Activated CD8-positive, alpha-beta memory T cell treated with anti-CD3 and anti-CD28 coated beads, Interleukin-2, amount 10 ng/mL, durations not matched to agents 7 days and 5 days (primary cell): Measurements from ENCODE around the gene SLC25A25. TPM values are rescaled to one million over a fixed set of nuclear protein-coding genes. Genes with fewer than 3 reads are reported as not detected.

Source experiments
- ATAC-seq: fragments of 150-1000 bp; cut with Tn5 transposase; one replicate; pipeline ENCODE4 v1.10.0; 2021; ENCODE audit warnings: moderate library complexity
- CTCF ChIA-PET: fragments of 350-600 bp; sonication (Branson Sonifier 250); formaldehyde crosslinking; loops from one replicate; lab custom pipeline; 2021; ENCODE audit warnings: antibody characterized with exemption; lab: Charles Lee
- DNase-seq: peaks from one replicate; pipeline ENCODE4 v3.0.0-alpha.2; 2020
- H3K27ac Mint-ChIP-seq: one replicate; pipeline ENCODE4 v1.8.0; 2021; ENCODE audit warnings: mild to moderate bottlenecking, mixed read lengths
- H3K27me3 Mint-ChIP-seq: one replicate; pipeline ENCODE4 v1.8.0; 2021; ENCODE audit warnings: mixed read lengths
- H3K36me3 Mint-ChIP-seq: one replicate; pipeline ENCODE4 v1.8.0; 2021; ENCODE audit warnings: mild to moderate bottlenecking, mixed read lengths
- H3K4me1 Mint-ChIP-seq: one replicate; pipeline ENCODE4 v1.8.0; 2021; ENCODE audit warnings: mixed read lengths
- H3K4me3 Mint-ChIP-seq: one replicate; pipeline ENCODE4 v1.8.0; 2021; ENCODE audit warnings: mild to moderate bottlenecking, moderate library complexity, mixed read lengths
- H3K9me3 Mint-ChIP-seq: one replicate; pipeline ENCODE4 v1.8.0; 2022; ENCODE audit warnings: low read depth, mixed read lengths
- total RNA-seq, 2 experiments: library from RNA; stranded (reverse); gene quantifications; one replicate each; pipeline ENCODE4 v1.2.3, GENCODE V29; 2021

The SLC25A25 gene
- total RNA-seq, 2 experiments from 2014 or later = 16.5 to 18.1 TPM

GRCh38 chr9:128082151-128082550 is 14.1 kb downstream of the SLC25A25 start:
- CTCF ChIA-PET = interaction anchor here (0.9 to 1.6 kb wide), 5 partner anchors 25 to 140 kb away, joined by 3 read pairs; no protein-coding TSS in a partner anchor
- Mint-ChIP-seq H3K9me3 (no peaks in the 10 kb centered on the region), H3K4me1 (peaks cover 46% of the 10 kb centered on the region), H3K4me3 (no peak overlapping the region), H3K27ac (no peak overlapping the region), H3K36me3 (peaks cover 26% of the 10 kb centered on the region), H3K27me3 (no peaks in the 10 kb centered on the region)
- ATAC-seq (no peak), DNase-seq (no peak)

GRCh38 chr9:128084746-128085145 is 16.7 kb downstream of the SLC25A25 start:
- H3K4me1 Mint-ChIP-seq = peaks cover 36% of the 10 kb centered on the region
- H3K27ac Mint-ChIP-seq = no peak overlapping the region
- CTCF ChIA-PET = interaction anchor here (1.0 to 1.7 kb wide), 7 partner anchors 8 to 142 kb away, joined by 3 to 6 read pairs (median 3); no protein-coding TSS in a partner anchor

GRCh38 chr9:128085943-128086342 is 17.9 kb downstream of the SLC25A25 start:
- Mint-ChIP-seq H3K27me3 (no peaks in the 10 kb centered on the region), H3K4me3 (no peak overlapping the region), H3K4me1 (peaks cover 36% of the 10 kb centered on the region), H3K36me3 (peaks cover 16% of the 10 kb centered on the region), H3K9me3 (no peaks in the 10 kb centered on the region), H3K27ac (peak overlapping the region; percentile 9)
- DNase-seq = no peak
- CTCF ChIA-PET = interaction anchor here (1.7 kb wide), 1 partner anchor 13 kb away, joined by 6 read pairs; no protein-coding TSS in a partner anchor
- no peak for ATAC-seq

More at GRCh38 chr9:128084746-128085145, 16.7 kb downstream of the SLC25A25 start:
- ATAC-seq (no peak), DNase-seq (no peak)
- Mint-ChIP-seq H3K4me3 (no peak overlapping the region), H3K36me3 (peaks cover 16% of the 10 kb centered on the region), H3K9me3 (no peaks in the 10 kb centered on the region), H3K27me3 (no peaks in the 10 kb centered on the region)

- Mint-ChIP-seq H3K36me3 (peaks cover 16% of the 10 kb centered on the region), H3K27me3 (no peaks in the 10 kb centered on the region), H3K9me3 (no peaks in the 10 kb centered on the region), H3K4me1 (peaks cover 33% of the 10 kb centered on the region), H3K4me3 (no peak overlapping the region), H3K27ac (no peak overlapping the region)
- ATAC-seq (no peak), DNase-seq (no peak)
- CTCF ChIA-PET = interaction anchor here (1.1 to 2.4 kb wide), 7 partner anchors 8 to 145 kb away, joined by 3 to 10 read pairs (median 3); no protein-coding TSS in a partner anchor
These were observed 19.2 kb downstream of the SLC25A25 start for GRCh38 chr9:128087262-128087661.

GRCh38 chr9:128088253-128088945 is 20.4 kb downstream of the SLC25A25 start:
- DNase-seq (no peak), ATAC-seq (no peak)
- no peak overlapping the region for H3K27ac Mint-ChIP-seq
- CTCF ChIA-PET = interaction anchor here (1.0 to 2.4 kb wide), 5 partner anchors 8 to 146 kb away, joined by 3 to 10 read pairs (median 3); no protein-coding TSS in a partner anchor
- no peaks in the 10 kb centered on the region for H3K9me3 Mint-ChIP-seq
- peaks cover 16% of the 10 kb centered on the region for H3K36me3 Mint-ChIP-seq
- H3K4me1 Mint-ChIP-seq = peaks cover 40% of the 10 kb centered on the region
- no peaks in the 10 kb centered on the region for H3K27me3 Mint-ChIP-seq
- no peak overlapping the region for H3K4me3 Mint-ChIP-seq

- Mint-ChIP-seq H3K27ac (no peak overlapping the region), H3K4me3 (no peak overlapping the region), H3K36me3 (peaks cover 12% of the 10 kb centered on the region), H3K27me3 (no peaks in the 10 kb centered on the region), H3K9me3 (no peaks in the 10 kb centered on the region), H3K4me1 (peaks cover 41% of the 10 kb centered on the region)
- DNase-seq (no peak), ATAC-seq (no peak)
- CTCF ChIA-PET = interaction anchor here (0.7 to 1.0 kb wide), 3 partner anchors 9 to 37 kb away, joined by 3 to 6 read pairs (median 3); no protein-coding TSS in a partner anchor
These were observed 21.3 kb downstream of the SLC25A25 start for GRCh38 chr9:128089299-128089698.

GRCh38 chr9:128091144-128091543 is 23.1 kb downstream of the SLC25A25 start:
- CTCF ChIA-PET = interaction anchor here (0.9 to 1.7 kb wide), 4 partner anchors 8 to 148 kb away, joined by 3 to 6 read pairs (median 6); no protein-coding TSS in a partner anchor
- peaks cover 40% of the 10 kb centered on the region for H3K4me1 Mint-ChIP-seq
- no peak for DNase-seq
- peaks cover 4% of the 10 kb centered on the region for H3K36me3 Mint-ChIP-seq
- H3K27me3 Mint-ChIP-seq = no peaks in the 10 kb centered on the region
- no peak for ATAC-seq
- H3K9me3 Mint-ChIP-seq = no peaks in the 10 kb centered on the region
- no peak overlapping the region for H3K4me3 Mint-ChIP-seq
- no peak overlapping the region for H3K27ac Mint-ChIP-seq

- CTCF ChIA-PET = interaction anchor here (0.9 to 1.7 kb wide), 4 partner anchors 8 to 149 kb away, joined by 3 to 6 read pairs (median 6); no protein-coding TSS in a partner anchor
- ATAC-seq (no peak), DNase-seq (no peak)
- peaks cover 4% of the 10 kb centered on the region for H3K36me3 Mint-ChIP-seq
- H3K9me3 Mint-ChIP-seq = no peaks in the 10 kb centered on the region
- no peak overlapping the region for H3K27ac Mint-ChIP-seq
- no peak overlapping the region for H3K4me3 Mint-ChIP-seq
- H3K4me1 Mint-ChIP-seq = peaks cover 40% of the 10 kb centered on the region
- no peaks in the 10 kb centered on the region for H3K27me3 Mint-ChIP-seq
These were observed 23.5 kb downstream of the SLC25A25 start for GRCh38 chr9:128091571-128091970.

- Mint-ChIP-seq H3K9me3 (no peaks in the 10 kb centered on the region), H3K27ac (peak overlapping the region; percentile 62), H3K4me3 (no peak overlapping the region), H3K4me1 (peaks cover 46% of the 10 kb centered on the region), H3K27me3 (no peaks in the 10 kb centered on the region), H3K36me3 (peaks cover 3% of the 10 kb centered on the region)
- DNase-seq (no peak), ATAC-seq (no peak)
- CTCF ChIA-PET = interaction anchor here (0.9 to 1.7 kb wide), 8 partner anchors 8 to 150 kb away, joined by 3 to 8 read pairs (median 4); no protein-coding TSS in a partner anchor
These were observed 24.4 kb downstream of the SLC25A25 start for GRCh38 chr9:128092199-128092977.

GRCh38 chr9:128093011-128093410 is 25.0 kb downstream of the SLC25A25 start:
- peaks cover 44% of the 10 kb centered on the region for H3K4me1 Mint-ChIP-seq
- H3K36me3 Mint-ChIP-seq = peaks cover 3% of the 10 kb centered on the region
- ATAC-seq = no peak
- no peak for DNase-seq
- CTCF ChIA-PET = interaction anchor here (1.0 to 1.6 kb wide), 5 partner anchors 8 to 32 kb away, joined by 3 to 8 read pairs (median 4); no protein-coding TSS in a partner anchor
- H3K27ac Mint-ChIP-seq = peak overlapping the region; percentile 62
- H3K27me3 Mint-ChIP-seq = no peaks in the 10 kb centered on the region
- H3K9me3 Mint-ChIP-seq = no peaks in the 10 kb centered on the region
- H3K4me3 Mint-ChIP-seq = no peak overlapping the region

GRCh38 chr9:128094166-128094949 is 26.3 kb downstream of the SLC25A25 start:
- H3K4me1 Mint-ChIP-seq = peaks cover 45% of the 10 kb centered on the region
- ATAC-seq = peak; percentile 89
- no peak overlapping the region for H3K4me3 Mint-ChIP-seq
- no peaks in the 10 kb centered on the region for H3K9me3 Mint-ChIP-seq
- H3K27ac Mint-ChIP-seq = peak overlapping the region; percentile 51
- CTCF ChIA-PET = interaction anchor here (2.5 kb wide), 1 partner anchor 23 kb away, joined by 8 read pairs; no protein-coding TSS in a partner anchor
- no peaks in the 10 kb centered on the region for H3K27me3 Mint-ChIP-seq
- no peaks in the 10 kb centered on the region for H3K36me3 Mint-ChIP-seq
- peak; percentile 73 for DNase-seq

GRCh38 chr9:128094950-128095544 is 27.0 kb downstream of the SLC25A25 start:
- CTCF ChIA-PET = interaction anchor here (2.5 kb wide), 1 partner anchor 23 kb away, joined by 8 read pairs; no protein-coding TSS in a partner anchor
- ATAC-seq = no peak
- H3K4me1 Mint-ChIP-seq = peaks cover 52% of the 10 kb centered on the region
- DNase-seq = no peak
- H3K36me3 Mint-ChIP-seq = no peaks in the 10 kb centered on the region
- H3K27ac Mint-ChIP-seq = peak overlapping the region; percentile 51
- no peaks in the 10 kb centered on the region for H3K9me3 Mint-ChIP-seq
- no peak overlapping the region for H3K4me3 Mint-ChIP-seq
- no peaks in the 10 kb centered on the region for H3K27me3 Mint-ChIP-seq
